GM18507 (cell line): ENCODE data around the gene PHYHIPL.

Experiments
- DNase-seq: peaks from one replicate; pipeline ENCODE4 v3.0.0; 2011; ENCODE audit warnings: low read depth; ENCODE audit not compliant: insufficient read length; ENCODE audit errors: extremely low spot score
- FAIRE-seq: peaks from 2 replicates; lab custom pipeline; 2011; peaks lifted over from hg19 to GRCh38; lab: Jason Lieb, UNC

Gene PHYHIPL

DNA sequence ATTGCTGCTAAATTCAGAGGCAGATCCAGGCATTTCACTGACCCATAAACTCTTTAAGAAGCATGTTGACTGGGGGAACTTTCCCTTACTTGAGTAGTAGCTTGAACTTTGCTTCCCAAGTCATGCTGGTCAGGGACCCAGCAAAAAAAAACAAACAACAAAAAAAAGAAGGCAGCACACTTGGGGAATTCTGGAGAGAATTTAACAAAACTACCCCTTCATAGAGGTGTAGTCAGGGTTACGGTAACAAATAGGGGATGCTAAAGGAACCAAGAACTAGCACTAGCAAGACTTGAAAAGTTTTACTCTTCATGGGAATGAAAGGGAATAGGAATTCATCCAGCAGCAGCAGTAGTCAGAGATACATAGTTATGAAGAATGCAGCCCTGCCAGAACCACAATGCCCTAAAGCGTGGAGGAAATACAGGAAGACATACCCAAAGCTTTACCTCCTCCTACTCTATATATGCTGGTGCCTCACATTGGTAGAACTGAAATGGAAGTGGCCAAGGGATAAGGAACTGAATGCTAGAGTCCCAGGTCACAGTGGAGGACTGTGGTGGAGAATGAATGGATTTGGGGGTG is 67.3 kb downstream of the PHYHIPL start:
- no peak for FAIRE-seq
- DNase-seq, result no peak

DNA sequence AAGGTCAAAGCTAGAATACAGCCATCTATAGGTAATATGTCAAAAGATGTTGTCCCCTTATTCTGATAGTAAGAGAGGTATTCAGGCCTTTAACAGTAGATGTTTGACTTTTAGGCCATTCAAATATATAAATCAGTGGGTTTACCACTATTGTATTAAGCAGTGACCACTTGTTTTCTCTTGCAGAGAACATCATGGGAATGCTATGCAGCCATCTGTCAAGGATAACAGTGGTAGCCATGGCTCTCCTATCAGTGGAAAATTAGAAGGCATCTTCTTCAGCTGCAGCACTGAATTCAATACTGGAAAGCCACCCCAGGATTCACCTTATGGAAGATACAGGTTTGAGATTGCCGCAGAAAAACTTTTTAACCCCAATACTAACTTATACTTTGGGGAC is 68.4 kb downstream of the PHYHIPL start:
- DNase-seq, result no peak
- no peak for FAIRE-seq

DNA sequence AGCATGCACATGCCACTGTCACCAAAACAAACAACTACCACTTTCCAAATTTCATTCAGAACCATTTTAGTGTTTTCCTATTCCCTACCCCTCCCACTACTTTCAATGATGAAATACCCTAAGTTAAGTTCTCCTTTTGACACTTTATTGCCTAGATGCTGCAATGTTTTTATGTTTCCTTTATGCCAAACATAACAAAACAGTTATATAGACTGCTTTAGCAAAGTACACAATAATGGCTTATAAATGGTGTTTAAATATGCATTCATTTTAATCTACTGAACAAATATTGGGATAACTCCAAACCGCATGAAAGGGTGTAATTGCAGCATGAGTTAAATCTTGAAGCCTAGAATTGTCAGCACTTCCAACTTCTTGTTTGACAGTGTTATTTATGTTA is 69.2 kb downstream of the PHYHIPL start:
- FAIRE-seq, result no peak
- no peak for DNase-seq

DNA sequence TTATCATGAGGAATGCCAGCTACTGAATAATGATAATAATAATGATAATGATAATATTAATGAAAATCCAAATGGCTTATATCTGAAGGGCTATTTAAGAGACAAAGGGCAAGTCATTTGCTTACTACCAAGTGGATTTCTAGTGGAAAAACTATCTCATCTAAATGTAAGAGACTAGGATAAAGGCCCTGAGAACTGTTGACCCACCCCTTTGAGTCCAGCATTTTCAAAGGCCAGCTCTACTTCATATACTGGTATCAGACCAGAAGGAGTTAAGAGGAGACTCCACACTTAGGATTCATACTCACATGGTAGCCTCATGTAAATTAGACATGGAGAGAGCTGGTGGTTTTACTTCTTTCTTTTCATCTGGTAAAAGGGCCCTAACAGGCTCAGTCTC is 76.0 kb downstream of the PHYHIPL start:
- FAIRE-seq (no peak), DNase-seq (no peak)

DNA sequence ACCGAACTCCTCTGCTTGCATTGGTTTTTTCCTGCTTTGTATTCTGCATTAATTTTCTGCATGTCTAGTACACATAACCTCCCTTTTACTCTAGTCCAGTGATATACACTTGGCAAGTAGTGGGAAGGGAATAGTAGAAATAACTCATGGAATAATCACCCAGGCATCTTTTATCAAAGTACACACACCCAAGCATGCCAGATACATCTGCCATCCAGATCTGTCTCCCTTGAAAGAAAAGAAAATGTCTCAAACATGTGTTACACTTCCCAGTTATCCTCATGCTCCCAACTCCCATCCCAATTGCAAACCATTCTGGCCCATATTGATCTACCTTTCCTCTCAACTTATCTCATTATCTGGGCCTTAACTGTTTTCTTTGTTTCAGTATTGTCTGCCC is 79.0 kb downstream of the PHYHIPL start:
- no peak for FAIRE-seq
- no peak for DNase-seq

DNA sequence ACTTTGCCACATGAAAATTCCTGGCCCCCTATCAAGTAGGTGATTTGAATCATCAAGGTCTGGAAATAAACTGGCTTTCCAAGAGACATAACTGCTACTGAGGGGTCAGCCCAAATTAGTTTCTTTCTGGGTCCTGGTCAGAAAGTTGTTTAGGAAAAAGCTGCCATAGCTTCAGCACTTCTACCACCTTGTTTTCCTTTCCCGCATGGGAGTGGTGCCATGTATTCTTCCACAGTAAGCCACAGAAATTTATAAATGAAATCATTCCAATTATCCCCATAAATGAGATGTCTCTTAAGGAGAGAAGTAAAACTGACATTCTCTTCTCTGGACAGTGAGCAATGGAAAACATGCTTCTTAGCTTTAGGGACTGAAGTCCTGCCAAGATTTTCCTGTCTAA is 80.8 kb downstream of the PHYHIPL start:
- DNase-seq (no peak), FAIRE-seq (no peak)

DNA sequence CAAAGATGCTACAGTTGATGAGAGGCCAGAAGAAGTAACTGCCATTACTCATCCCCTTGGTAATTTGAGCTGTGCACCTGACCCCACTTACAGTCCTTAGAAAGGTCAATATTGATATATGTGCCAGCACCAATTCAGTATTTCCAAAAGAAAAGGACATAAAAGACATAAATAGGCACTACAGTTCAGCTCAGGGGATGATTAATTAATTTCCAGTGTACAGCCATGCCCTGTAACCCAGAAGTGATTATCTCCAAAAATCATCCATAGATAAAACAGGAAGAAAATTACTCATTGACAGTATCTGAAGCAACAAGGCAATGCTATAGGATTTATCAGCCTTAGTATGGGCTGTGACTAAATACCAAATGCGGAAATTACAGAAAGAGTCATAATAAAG is 82.4 kb downstream of the PHYHIPL start:
- FAIRE-seq, result no peak
- DNase-seq, result no peak

DNA sequence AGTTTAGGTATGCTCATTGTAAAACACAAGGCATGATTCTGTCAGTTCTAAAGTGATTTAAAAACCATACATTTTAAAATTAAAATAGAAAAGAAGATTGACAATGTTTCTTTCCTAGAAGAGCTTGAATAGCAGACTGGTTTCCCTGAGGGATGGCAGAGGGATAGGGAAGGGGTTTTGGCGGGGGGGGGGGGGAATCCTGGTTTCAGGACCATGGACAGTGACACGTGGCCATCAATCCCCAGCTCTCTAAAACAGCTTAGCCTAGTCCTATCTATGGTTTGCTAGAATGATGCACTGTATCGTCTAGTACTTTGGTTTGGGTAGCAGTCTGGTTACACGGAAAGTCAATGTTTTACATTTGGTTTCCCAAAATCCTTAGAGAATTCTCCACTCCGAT is 88.7 kb downstream of the PHYHIPL start:
- DNase-seq, result no peak
- no peak for FAIRE-seq

DNA sequence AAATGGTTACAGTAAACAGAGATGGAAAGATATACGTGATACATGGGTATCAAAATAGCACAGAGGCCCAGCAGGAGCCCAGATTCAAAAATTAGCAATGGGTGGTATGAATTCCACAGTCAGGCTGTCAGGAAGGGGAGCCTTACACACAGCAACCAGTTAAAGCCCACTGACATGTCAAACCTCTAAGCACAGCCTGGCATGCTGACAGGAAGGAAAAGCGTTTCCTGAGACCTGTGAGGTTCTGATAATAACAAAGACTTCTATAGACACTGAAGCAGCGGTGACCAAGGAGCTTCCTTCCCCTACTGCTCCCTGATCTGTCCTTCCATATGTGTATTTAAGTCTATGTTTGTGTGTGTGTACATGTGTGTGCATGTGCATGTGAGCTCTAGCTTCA is 89.9 kb downstream of the PHYHIPL start:
- FAIRE-seq (no peak), DNase-seq (no peak)

DNA sequence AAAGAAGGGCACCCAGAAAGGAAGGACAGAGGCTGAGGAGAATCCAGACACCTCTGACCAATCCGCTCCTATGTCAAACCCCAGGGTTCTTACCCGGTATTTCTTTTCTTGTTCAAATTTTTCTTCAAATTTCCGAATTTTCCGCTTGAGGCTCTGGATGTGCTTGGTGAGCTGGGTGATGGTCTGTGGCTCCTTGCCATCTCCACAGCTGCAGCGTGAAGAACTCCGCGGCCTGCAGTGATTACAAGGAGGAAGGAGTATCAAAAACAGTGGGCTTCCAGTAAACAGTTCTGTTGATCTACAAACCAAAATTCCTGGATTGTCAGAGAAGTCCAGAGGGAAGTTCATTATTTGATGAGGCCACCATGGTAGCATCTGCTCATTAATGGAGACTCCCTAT is 92.0 kb downstream of the PHYHIPL start:
- FAIRE-seq (no peak), DNase-seq (no peak)

DNA sequence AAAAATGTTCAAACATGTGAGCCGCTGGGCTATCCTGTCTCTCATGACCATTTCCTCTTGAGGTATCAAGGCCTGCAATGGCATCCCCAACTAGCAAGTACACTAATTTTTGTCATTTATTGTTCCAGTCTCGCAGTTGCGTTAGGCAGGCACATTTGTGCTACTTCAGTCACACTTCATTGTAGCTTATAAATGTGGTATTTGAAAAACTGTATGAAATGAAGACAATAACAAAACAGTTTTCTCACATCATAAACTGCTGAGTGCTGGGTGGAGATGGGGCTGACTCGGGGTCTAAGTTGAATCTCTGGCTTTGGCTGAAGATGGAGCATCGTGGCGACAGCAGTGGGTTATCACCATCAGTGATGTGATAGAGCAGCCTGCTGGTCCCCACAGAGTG is 93.2 kb downstream of the PHYHIPL start:
- FAIRE-seq, result no peak

DNA sequence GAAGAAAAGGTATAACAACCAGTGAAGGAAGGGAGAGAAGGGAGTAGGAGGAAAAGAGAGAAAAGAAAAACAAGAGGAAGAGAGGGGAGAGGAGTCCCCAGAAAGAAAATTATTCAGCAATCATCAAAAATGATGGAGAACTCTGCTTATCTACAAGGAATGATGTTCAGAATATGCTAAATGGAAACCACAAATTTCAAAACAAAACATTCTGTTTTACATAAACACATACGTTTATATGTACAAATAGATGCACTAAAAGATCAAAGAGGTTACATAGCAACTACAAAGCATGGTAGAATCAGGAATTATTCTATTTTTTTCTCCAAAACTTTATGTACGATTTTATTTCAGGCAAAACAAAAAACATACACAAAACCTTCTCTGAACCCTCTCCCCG is 94.0 kb downstream of the PHYHIPL start:
- FAIRE-seq, result no peak

More for the DNA sequence above, 93.2 kb downstream of the PHYHIPL start:
- no peak for DNase-seq

DNA sequence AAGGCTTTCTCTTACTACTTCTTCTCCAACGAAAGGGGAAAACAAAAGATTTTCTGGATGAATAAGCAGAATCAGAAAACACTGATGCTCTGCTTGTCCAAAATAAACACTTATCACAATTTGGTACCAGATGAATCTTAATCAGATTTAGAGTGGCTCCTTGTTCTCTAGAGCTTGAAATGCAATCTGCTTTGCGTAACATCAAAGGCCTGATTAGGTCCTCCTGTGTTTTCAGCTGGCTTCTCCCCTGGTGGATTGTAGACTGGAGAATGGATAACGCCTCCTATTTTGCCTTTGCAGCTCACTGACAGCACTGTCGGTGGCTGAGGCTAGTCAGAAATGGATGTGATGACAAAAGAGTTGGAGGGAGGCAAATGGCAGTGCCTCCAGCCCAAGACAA is 94.7 kb downstream of the PHYHIPL start:
- FAIRE-seq (no peak), DNase-seq (no peak)

More for the DNA sequence above, 94.0 kb downstream of the PHYHIPL start:
- DNase-seq, result no peak

DNA sequence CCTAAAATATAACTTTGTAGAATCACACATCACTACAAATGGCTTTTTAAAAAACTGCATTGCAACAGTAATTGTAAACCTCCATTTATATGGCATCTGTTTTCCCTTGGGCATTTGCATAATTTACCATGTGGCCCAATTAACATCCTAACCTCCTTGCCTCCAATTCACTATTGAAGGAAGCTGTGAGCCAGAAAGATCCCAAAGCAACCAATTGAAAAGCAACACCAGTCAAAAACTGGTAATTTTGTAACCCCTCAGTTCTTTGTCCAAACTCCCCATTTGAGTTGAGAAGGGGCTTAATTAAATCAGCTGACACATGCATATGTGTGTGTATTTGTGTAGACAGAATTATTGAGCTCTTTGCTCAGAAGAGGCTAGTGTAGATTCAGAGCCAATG is 95.6 kb downstream of the PHYHIPL start:
- no peak for DNase-seq

DNA sequence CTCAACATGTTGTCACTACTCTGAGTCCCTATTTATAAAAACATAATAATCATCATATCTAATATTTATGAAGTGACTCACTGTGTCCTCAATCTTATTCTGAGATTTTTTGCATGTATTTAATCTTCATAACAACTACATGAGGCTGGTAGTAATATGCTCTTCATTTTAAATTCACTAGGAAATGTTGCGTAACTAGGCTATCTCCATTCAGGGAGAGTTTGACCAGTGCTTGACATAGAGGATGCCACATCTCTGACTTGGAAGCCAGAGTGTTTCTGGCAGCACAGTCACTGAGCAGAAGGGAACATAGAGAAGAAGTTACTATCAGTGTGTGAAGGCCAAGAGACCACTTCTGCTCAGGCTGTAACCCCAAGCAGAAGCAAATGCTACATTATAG is 97.0 kb downstream of the PHYHIPL start:
- FAIRE-seq (no peak), DNase-seq (no peak)

More for the DNA sequence above, 95.6 kb downstream of the PHYHIPL start:
- FAIRE-seq, result no peak

DNA sequence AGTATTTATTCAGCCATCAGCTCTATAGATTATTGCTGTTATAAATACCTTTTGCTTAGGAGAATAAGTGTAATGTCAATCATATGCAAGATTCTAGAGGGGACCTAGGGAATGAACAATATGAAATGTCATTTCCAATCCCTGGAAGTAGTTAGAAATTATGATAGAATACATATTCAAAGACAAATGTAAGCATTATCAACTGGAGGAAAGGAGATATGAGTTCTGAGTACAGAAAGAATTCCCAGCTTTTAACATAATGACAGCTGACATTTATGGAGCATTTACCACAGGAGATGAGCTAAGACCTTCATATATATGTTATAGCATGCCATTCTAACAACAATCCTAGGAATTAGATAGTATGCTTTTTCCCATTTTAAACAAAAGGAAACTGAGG is 99.7 kb downstream of the PHYHIPL start:
- no peak for DNase-seq
- FAIRE-seq, result no peak

DNA sequence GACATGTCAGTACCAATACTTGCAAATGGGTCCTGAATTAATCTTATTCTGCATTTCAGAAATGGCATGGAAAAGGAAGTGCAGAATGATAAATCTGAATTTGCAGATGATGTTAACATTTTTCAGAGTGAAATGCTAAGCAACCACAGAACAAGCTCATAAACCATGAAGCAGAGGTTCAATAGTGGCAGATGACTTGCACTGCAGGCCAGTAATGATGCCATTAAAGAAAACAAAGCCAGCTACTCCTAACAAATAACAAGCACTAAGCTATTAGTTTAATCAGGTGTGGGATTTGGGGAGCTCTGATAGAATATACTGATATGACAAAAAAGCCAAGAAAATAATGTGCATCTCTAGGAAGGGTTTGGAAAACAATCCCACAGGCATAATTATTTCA is 100.5 kb downstream of the PHYHIPL start:
- DNase-seq (no peak), FAIRE-seq (no peak)

DNA sequence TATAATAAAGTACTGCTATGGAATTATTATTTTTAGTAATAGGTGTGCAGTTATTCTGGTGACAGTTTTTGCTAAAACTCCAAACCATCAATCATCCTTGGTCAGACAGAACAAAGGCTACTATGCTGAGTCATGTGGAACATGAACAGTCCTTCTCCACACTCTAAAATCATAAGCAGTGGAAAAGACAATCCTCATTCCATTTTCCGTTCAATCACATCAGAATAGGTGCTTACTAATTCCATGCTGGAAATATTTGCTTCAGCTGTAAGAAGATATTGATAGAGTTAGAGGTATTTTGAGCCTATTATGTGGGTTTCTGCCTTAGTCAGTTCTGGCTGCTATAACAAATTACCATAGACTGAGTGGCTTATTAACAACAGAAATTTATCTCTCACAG is 103.0 kb downstream of the PHYHIPL start:
- DNase-seq, result no peak
- FAIRE-seq, result no peak

DNA sequence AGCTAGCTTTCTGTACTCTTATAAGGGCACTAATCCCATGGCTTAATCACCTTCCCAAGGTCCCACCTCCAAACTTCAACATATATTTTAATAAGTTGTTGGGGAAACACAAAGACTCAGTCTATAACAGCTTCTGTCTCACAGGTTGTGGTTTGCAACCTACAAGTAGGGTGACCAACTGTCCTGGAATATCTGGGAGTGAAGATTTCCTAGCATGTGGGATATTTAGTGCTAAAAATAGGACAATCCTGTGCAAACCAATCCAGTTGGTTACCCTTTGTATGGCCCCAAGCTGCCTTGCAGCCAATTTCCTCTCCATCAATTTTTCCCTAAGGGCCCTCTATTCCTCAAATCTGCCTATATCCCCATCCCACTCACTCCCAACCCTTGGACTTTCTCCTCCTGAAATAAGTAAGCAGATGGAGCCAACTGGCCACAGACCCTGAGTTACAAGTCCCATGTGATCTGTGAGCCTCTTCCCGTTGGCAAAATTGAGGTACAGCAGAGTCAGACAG is 103.6 kb downstream of the PHYHIPL start:
- FAIRE-seq (no peak), DNase-seq (no peak)

DNA sequence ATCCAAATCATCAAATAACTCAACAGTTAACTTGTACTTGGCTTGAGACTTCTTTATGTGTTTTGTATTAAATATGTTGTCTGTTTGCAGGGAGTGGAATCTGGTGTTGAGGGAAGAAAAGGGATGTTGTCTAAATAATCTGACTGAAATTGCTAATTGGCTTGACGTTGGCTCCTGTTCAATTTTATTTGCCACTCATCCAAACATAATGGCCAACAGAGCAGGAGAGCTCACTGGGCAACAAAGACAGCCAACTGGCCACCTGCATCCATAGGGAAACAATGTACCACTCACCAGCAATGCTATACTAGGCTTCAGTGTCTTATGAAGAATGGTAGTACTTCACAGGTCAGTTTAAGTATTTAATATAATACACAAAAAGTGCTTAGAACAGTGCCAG is 105.4 kb downstream of the PHYHIPL start:
- DNase-seq, result no peak
- FAIRE-seq, result no peak

DNA sequence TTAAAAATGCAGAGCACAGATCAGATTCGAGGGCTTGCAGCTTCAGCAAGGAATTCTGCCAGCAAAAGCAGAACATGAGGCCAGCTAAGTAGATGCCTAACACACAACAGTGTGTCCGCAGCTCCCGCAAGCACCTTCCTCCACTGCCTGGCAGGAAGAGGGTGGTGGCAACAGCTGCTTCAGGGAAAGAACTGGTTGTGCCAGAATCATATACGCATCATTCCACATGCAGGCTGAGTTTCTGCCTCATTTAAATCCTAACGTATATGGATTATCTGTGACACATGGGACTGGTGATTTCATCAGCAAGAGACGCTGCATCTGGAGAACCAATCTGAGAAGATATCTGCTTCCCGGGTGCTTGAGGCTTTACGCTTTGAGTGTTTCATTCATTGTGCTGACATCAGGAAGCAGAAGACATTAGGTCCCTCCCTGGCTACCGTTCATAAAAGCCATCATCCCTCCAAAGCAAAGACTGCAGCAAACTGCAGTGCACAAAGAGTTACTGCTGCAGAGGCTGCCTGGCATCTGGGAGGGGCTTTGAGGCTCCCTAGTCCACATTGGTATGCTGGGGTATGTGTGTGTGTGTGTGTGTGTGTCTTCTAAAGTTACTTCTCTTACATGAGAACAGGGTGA is 107.1 kb downstream of the PHYHIPL start:
- no peak for DNase-seq
- no peak for FAIRE-seq
